NCI-H82 (cell line): ENCODE data around the gene CACNA2D1.
A peak's percentile ranks its signal among the peaks of the same experiment; 100 is the strongest.

ENCODE experiments used
- DNase-seq: peaks from one replicate; lab custom pipeline; 2025; lab: John Stamatoyannopoulos, UW

Gene CACNA2D1

DNA sequence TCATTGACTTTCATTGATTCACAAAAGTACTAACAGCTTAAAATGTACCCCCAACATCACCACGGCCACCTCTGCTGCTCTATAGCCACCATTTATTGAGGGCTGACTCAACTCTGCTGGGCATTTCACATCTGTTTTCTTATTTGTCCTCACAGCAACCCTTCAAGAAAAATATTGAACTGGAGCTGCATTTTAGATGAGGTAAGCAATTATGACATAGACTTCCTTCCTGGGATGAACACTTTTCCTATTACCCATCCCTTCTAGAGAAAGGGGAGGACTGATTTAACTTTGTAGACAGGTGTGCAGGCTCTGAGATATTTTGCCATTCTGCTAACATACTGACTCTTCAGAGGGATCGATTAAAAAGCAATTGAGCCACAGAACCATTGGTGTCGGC lies 217.4 kb downstream of the CACNA2D1 start:
- no peak for DNase-seq

DNA sequence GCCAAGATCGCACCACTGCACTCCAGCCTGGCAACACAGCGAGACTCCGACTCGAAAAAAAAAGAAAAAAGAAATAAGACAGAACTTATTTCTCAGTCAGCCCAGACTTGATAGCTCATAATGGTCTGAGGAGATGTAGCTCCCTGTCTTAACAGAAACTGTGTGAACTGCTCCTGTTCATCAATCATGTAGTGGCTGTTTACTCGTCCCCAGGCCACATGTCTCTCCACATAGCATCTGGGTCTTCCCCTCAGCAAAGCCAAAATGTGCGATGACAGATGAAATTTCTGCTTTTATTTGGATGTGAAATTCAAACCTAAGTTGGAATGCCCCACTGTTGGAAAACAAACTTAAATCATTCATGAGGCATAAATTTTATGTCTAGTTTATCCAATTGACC lies 219.0 kb downstream of the CACNA2D1 start:
- DNase-seq = peak; percentile 13

GRCh38 chr7:82223580-82223979 lies 220.0 kb downstream of the CACNA2D1 start:
- no peak for DNase-seq

DNA sequence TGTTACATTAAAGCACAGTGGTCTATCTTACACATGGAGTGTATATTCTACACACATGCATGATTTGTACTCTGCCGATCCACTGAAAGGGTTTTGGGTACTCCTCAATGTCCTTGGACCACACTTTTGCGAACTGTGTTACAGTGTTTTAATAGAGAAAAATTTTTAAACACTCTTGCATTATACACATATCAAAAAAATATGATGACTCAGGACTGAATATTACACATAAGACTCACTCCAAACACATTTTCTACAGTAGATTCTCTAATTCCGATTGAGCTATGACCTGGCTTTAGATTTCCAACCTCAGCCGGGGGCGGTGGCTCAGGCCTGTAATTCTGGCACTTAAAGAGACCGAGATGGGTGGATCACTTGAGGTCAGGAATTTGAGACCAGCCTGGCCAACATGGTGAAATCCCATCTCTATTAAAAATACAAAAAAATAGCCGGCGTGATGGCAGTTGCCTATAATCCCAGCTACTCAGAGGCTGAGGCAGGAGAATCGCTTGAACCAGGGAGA lies 222.4 kb downstream of the CACNA2D1 start:
- DNase-seq = no peak

DNA sequence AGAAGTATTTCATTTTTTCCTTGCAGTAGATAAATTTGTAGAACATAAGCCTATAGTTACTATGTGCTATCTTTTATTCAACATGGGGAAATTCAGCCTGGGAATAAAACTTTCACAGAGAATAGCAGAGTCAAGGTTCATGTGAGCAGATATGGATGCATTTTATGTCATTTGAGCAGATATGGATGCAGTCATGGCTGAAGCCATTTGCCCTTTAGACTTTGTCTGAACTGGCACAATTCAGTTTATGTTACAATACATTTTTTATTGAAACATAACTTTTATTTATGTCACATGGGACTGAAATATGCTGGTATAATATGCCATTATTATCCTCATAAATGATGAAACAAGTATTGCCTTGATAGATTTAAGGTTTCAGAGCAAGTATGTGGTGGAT lies 231.1 kb downstream of the CACNA2D1 start:
- no peak for DNase-seq

DNA sequence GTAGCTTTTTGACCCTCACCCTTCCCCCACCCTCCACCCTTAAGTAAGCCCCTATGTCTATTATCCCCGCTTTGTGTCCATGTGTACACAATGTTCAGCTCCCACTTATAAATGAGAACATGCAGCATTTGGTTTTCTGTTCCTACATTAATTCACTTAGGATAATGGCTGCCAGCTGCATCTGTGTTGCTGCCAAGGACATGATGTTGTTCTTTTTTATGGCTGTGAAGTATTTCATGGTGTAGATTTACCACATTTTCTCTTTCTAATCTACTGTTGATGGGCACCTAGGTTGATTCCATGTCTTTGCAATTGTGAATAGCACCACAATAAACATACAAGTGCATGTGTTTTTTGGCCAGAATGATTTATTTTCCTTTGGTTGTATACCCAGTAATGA lies 232.2 kb downstream of the CACNA2D1 start:
- DNase-seq = peak; percentile 70

- peak; percentile 67 for DNase-seq
These were observed 233.0 kb downstream of the CACNA2D1 start for GRCh38 chr7:82210416-82211184.

GRCh38 chr7:82209179-82209747 lies 234.3 kb downstream of the CACNA2D1 start:
- DNase-seq = peak; percentile 98

DNA sequence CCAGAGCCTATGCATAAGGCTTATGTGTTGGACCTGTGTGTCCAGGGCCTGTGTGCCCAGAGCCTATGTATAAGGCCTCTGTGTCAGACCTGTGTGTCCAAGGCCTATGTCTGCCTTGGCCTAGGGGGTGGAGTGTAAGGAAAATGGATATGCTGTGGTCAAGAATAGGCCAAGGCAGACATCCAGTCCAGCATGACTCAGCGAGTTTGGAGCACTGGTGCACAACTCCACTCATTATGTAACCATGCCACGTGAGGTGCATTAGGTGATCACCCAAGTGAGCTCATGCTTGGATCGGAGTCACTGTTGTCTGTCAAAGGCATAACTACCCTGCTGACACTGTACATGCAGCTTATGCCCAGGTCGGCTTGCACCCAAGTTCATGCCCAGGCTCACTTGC lies 238.9 kb downstream of the CACNA2D1 start:
- no peak for DNase-seq

GRCh38 chr7:82202965-82203364 lies 240.6 kb downstream of the CACNA2D1 start:
- no peak for DNase-seq

DNA sequence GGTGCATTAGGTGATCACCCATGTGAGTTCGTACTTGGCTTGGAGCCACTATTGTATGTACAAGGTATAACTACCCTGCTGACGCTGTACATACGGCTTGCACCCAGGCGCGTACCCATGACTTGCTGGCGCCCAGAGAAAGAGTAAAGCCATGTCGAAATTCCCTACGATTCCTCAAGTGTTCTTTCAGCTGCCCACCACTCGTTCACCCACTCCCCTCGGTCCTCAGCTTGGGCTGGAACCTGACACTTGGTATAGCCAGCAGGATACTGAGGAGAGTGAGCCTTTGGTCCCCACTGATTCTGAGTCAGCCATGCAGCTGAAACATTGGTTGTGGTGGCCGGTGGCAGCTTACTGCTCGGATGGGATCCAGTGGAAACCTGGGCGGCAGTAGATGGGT lies 241.5 kb downstream of the CACNA2D1 start:
- no peak for DNase-seq

DNA sequence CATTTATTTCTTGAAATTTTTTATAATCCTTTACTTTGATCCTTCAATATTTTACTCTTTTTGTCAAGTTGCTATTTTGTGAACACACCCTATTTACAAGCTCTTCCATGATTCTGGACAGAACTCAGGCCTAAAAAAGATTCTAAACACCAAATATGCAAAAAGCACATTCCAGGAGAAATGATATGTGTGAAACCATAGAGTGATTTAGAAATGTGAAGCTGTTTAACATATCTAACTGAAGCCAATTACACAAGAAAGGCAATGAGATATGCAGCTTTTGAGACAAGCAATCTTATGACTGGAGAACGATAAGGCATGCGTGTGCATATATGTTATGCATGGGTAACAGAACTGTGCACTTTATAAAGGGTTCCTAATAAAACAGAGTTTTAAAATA lies 243.0 kb downstream of the CACNA2D1 start:
- DNase-seq = no peak

GRCh38 chr7:82194016-82194643 lies 249.4 kb downstream of the CACNA2D1 start:
- peak; percentile 25 for DNase-seq

GRCh38 chr7:82188636-82189035 lies 254.9 kb downstream of the CACNA2D1 start:
- no peak for DNase-seq

- DNase-seq = no peak
These were observed 258.1 kb downstream of the CACNA2D1 start for GRCh38 chr7:82185443-82185842.

GRCh38 chr7:82183634-82184033 lies 259.9 kb downstream of the CACNA2D1 start:
- DNase-seq = no peak

- no peak for DNase-seq
These were observed 264.3 kb downstream of the CACNA2D1 start for GRCh38 chr7:82179311-82179710.

DNA sequence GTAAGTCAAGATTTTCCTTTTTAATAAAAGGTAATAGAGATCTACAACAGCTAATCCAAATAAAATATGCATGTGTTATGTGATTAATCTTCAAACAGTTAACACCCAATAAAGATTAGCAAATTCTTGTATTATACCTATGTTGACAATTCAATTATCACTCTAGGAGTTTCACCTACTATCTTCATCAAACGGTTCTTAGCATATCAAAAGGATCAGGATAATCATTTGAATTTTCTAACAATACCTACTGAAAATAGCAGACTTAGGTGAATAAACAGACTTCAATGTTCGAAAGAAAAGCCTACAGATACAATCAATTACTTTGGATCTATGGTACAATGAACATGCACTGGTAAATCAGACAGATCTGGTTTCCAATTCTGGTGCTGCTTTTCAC lies 268.3 kb downstream of the CACNA2D1 start:
- DNase-seq = no peak

- DNase-seq = peak; percentile 40
These were observed 270.1 kb downstream of the CACNA2D1 start for GRCh38 chr7:82173400-82174021.

- peak; percentile 13 for DNase-seq
These were observed 270.7 kb downstream of the CACNA2D1 start for GRCh38 chr7:82172881-82173280.

- DNase-seq = no peak
These were observed 271.6 kb downstream of the CACNA2D1 start for GRCh38 chr7:82172017-82172416.

GRCh38 chr7:82167558-82168314 lies 275.8 kb downstream of the CACNA2D1 start:
- DNase-seq = peak; percentile 9
